ENCODE measurements around the gene MRAP2. TPM values are rescaled to one million over a fixed set of nuclear protein-coding genes. Genes with fewer than 3 reads are reported as not detected.

MRAP2 gene
- total and polyA plus RNA-seq, 2 of the 13 experiments (the other 11 are each of a cell fraction or from before 2014, with no cell fraction given), result 0.33 to 3.5 TPM

DNA sequence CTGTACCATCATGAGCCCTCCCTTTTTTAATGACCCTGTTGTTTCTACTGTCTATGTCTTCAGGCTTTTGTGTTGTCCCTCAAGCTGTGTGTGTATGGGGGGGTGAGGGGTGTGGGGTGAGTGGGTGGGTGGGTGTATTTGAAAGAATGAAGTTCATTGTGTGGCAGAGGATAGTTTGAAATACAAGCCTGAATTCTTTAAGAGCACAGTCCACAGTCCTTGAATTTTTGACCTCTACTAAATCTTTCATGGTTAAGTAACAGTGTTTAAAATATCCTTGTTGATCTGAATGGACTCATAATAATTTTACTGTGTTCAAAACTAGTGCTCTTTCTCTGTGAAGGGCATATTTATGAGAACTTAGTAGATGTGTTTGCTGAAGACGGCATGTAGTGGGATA is 10.0 kb downstream of the MRAP2 start (continued):
- TF ChIP-seq, protein P1, sequence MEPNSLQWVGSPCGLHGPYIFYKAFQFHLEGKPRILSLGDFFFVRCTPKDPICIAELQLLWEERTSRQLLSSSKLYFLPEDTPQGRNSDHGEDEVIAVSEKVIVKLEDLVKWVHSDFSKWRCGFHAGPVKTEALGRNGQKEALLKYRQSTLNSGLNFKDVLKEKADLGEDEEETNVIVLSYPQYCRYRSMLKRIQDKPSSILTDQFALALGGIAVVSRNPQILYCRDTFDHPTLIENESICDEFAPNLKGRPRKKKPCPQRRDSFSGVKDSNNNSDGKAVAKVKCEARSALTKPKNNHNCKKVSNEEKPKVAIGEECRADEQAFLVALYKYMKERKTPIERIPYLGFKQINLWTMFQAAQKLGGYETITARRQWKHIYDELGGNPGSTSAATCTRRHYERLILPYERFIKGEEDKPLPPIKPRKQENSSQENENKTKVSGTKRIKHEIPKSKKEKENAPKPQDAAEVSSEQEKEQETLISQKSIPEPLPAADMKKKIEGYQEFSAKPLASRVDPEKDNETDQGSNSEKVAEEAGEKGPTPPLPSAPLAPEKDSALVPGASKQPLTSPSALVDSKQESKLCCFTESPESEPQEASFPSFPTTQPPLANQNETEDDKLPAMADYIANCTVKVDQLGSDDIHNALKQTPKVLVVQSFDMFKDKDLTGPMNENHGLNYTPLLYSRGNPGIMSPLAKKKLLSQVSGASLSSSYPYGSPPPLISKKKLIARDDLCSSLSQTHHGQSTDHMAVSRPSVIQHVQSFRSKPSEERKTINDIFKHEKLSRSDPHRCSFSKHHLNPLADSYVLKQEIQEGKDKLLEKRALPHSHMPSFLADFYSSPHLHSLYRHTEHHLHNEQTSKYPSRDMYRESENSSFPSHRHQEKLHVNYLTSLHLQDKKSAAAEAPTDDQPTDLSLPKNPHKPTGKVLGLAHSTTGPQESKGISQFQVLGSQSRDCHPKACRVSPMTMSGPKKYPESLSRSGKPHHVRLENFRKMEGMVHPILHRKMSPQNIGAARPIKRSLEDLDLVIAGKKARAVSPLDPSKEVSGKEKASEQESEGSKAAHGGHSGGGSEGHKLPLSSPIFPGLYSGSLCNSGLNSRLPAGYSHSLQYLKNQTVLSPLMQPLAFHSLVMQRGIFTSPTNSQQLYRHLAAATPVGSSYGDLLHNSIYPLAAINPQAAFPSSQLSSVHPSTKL (CRISPR knock-in tag; IDR thresholded peaks at IDR 0.05), result peak; percentile 22; the same call in 1 of the 2 replicates

DNA sequence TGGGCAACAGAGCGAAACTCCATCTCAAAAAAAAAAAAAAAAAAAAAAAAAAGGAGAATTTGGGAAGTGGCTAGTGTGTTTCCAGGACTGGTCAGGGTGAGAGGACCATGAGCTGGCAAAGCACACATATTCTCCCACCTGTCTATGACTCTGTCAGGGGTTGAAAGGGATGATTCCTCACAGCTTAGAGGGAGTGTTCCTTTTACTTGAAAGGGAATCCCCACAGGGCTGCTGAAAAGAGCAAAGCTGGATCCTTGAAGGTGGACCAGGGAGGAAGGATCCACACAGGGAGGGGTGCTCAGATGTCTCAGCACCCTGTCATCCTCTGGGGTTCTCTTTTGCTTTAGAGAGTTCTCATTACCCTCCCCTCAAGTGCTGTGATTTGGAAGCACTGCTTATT is 13.2 kb downstream of the MRAP2 start:
- H3K4me1 ChIP-seq (ENCODE audit: insufficient read depth, low read length), result peaks cover 31% of the 10 kb centered on the region
- H3K27me3 ChIP-seq (ENCODE audit: control insufficient read depth in 1 of 2, insufficient read depth in 2 of 2, low read length in 2 of 2), result no peaks in the 10 kb centered on the region; a peak in 3 of 5 replicates
- ATAC-seq (no peak), DNase-seq (ENCODE audit: low spot score) (no peak), FAIRE-seq (no peak)
- ChIA-PET CTCF (ENCODE audit: low intra/inter-chr PET ratio, low total read pairs) (no interaction called here), POLR2A (no interaction called here)
- H3K4me2 ChIP-seq (ENCODE audit: low read depth, low read length), result no peak overlapping the region
- no peaks in the 10 kb centered on the region for H4K20me1 ChIP-seq (ENCODE audit: insufficient read depth, low read length)
- BruUV-seq (replicated peaks), result no TSS peak
- WGBS (ENCODE audit: low lambda C conversion rate), result 22% methylated on average over 1 of the region's 1 CpG
- H3K27ac ChIP-seq (ENCODE audit: extremely low read length, insufficient read depth, low read length), result no peak overlapping the region
- no peak overlapping the region for H3K9ac ChIP-seq (ENCODE audit: insufficient read depth, low read depth, low read length)
- no peaks in the 10 kb centered on the region for H3K36me3 ChIP-seq (replicated peaks in 1 of 2; ENCODE audit: control insufficient read depth in 1 of 2, insufficient read depth in 2 of 2, low read length in 2 of 2)
- H2AFZ ChIP-seq (ENCODE audit: low read length), result no peak overlapping the region
- no peaks in the 10 kb centered on the region for H3K9me3 ChIP-seq (ENCODE audit: low read length)
- H3K79me2 ChIP-seq (ENCODE audit: insufficient read depth, low read length), result no peaks in the 10 kb centered on the region
- H3K4me3 ChIP-seq (replicated peaks in 1 of 3; ENCODE audit: insufficient read depth in 1 of 3, low read depth in 2 of 3, low read length in 3 of 3), result no peak overlapping the region
- intact Hi-C loops (cut with micrococcal nuclease; ENCODE audit: unreplicated experiment), result no loop called here
- in situ Hi-C loops (cut with HindIII; ENCODE audit: extremely low pct_ligation_motif_present, low pct_unique_long_range_greater_than_20kb), result no loop called here
- TF ChIP-seq NR2F2 (IDR thresholded peaks at IDR 0.05; ENCODE audit: borderline replicate concordance, low read depth) (no peak), ZNF598 (CRISPR knock-in tag; IDR thresholded peaks at IDR 0.05; ENCODE audit: borderline replicate concordance) (no peak), U2AF1 (optimal IDR thresholded peaks at IDR 0.05; ENCODE audit: low read depth, low read length) (no peak), SNAPC2 (CRISPR knock-in tag; IDR thresholded peaks at IDR 0.05) (no peak), NFE2L1 (CRISPR knock-in tag; IDR thresholded peaks at IDR 0.05; ENCODE audit: borderline replicate concordance) (no peak), TBX2 (CRISPR knock-in tag; IDR thresholded peaks at IDR 0.05; ENCODE audit: borderline replicate concordance) (no peak), ZNF225 (CRISPR knock-in tag; IDR thresholded peaks at IDR 0.05) (no peak), ZNF12 (CRISPR knock-in tag; IDR thresholded peaks at IDR 0.05) (no peak)
- TF ChIP-seq, protein P2, sequence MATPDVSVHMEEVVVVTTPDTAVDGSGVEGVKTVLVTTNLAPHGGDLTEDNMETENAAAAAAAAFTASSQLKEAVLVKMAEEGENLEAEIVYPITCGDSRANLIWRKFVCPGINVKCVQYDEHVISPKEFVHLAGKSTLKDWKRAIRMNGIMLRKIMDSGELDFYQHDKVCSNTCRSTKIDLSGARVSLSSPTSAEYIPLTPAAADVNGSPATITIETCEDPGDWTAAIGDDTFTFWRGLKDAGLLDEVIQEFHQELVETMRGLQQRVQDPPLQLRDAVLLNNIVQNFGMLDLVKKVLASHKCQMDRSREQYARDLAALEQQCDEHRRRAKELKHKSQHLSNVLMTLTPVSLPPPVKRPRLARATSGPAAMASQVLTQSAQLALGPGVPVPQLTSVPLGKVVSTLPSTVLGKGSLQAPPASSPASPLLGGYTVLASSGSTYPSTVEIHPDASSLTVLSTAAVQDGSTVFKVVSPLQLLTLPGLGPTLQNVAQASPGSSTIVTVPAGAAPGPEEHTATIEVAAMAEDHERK (CRISPR knock-in tag; IDR thresholded peaks at IDR 0.05; ENCODE audit: low read depth), result no peak
- TF ChIP-seq, protein P3, sequence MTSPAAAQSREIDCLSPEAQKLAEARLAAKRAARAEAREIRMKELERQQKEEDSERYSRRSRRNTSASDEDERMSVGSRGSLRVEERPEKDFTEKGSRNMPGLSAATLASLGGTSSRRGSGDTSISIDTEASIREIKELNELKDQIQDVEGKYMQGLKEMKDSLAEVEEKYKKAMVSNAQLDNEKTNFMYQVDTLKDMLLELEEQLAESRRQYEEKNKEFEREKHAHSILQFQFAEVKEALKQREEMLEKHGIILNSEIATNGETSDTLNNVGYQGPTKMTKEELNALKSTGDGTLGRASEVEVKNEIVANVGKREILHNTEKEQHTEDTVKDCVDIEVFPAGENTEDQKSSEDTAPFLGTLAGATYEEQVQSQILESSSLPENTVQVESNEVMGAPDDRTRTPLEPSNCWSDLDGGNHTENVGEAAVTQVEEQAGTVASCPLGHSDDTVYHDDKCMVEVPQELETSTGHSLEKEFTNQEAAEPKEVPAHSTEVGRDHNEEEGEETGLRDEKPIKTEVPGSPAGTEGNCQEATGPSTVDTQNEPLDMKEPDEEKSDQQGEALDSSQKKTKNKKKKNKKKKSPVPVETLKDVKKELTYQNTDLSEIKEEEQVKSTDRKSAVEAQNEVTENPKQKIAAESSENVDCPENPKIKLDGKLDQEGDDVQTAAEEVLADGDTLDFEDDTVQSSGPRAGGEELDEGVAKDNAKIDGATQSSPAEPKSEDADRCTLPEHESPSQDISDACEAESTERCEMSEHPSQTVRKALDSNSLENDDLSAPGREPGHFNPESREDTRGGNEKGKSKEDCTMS (CRISPR knock-in tag; conservative IDR thresholded peaks at IDR 0.05), result no peak
- TF ChIP-seq, protein P4, sequence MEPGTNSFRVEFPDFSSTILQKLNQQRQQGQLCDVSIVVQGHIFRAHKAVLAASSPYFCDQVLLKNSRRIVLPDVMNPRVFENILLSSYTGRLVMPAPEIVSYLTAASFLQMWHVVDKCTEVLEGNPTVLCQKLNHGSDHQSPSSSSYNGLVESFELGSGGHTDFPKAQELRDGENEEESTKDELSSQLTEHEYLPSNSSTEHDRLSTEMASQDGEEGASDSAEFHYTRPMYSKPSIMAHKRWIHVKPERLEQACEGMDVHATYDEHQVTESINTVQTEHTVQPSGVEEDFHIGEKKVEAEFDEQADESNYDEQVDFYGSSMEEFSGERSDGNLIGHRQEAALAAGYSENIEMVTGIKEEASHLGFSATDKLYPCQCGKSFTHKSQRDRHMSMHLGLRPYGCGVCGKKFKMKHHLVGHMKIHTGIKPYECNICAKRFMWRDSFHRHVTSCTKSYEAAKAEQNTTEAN (CRISPR knock-in tag; conservative IDR thresholded peaks at IDR 0.05), result no peak
- TF ChIP-seq, protein P5, sequence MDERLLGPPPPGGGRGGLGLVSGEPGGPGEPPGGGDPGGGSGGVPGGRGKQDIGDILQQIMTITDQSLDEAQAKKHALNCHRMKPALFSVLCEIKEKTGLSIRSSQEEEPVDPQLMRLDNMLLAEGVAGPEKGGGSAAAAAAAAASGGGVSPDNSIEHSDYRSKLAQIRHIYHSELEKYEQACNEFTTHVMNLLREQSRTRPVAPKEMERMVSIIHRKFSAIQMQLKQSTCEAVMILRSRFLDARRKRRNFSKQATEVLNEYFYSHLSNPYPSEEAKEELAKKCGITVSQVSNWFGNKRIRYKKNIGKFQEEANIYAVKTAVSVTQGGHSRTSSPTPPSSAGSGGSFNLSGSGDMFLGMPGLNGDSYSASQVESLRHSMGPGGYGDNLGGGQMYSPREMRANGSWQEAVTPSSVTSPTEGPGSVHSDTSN (CRISPR knock-in tag; IDR thresholded peaks at IDR 0.05), result no peak
